PFSK-1 (cell line): Measurements from ENCODE around the gene MUSK.

Experiments used
- FOXP2 ChIP-seq: optimal IDR thresholded peaks from 2 replicates; pipeline ENCODE3; 2011; ENCODE audit warnings: borderline replicate concordance, control low read depth, inconsistent platforms; ENCODE audit not compliant: insufficient read depth; ENCODE audit errors: extremely low read length, extremely low read depth
- POLR2AphosphoS5 ChIP-seq: IDR thresholded peaks from 2 replicates; pipeline ENCODE4 v1.6.1; 2012; ENCODE audit warnings: low read depth, mild to moderate bottlenecking, control low read depth, low read length, moderate library complexity
- REST ChIP-seq, 2 experiments: IDR thresholded peaks; 2 replicates each; pipeline versions ENCODE4 v1.6.1 to v1.8.0; 2011 to 2012; ENCODE audit warnings: low read depth in 2 of 2, low read length in 2 of 2, control low read depth in 1 of 2, inconsistent platforms in 1 of 2, mild to moderate bottlenecking in 1 of 2, moderate library complexity in 1 of 2; ENCODE audit not compliant: insufficient read depth in 1 of 2
- SIN3A ChIP-seq: IDR thresholded peaks from 2 replicates; pipeline ENCODE4 v1.6.1; 2012; ENCODE audit warnings: mild to moderate bottlenecking, low read length, moderate library complexity, borderline replicate concordance; ENCODE audit not compliant: insufficient read depth
- TAF1 ChIP-seq: IDR thresholded peaks from 2 replicates; pipeline ENCODE4 v1.6.1; 2012; ENCODE audit warnings: low read length, control low read depth, borderline replicate concordance; ENCODE audit not compliant: insufficient read depth

The MUSK gene

GRCh38 chr9:110751971-110752370 lies 83.4 kb downstream of the MUSK start:
- TF ChIP-seq POLR2AphosphoS5: no peak
- no peak for TF ChIP-seq SIN3A
- TF ChIP-seq FOXP2: no peak
- no peak for TF ChIP-seq TAF1
- no peak for TF ChIP-seq REST (IDR thresholded peaks at IDR 0.05; ENCODE audit: insufficient read depth in 1 of 2, low read depth in 2 of 2, low read length in 2 of 2)

GRCh38 chr9:110752766-110753165 lies 84.2 kb downstream of the MUSK start:
- no peak for TF ChIP-seq TAF1
- TF ChIP-seq FOXP2: no peak
- TF ChIP-seq REST (IDR thresholded peaks at IDR 0.05; ENCODE audit: insufficient read depth in 1 of 2, low read depth in 2 of 2, low read length in 2 of 2): no peak
- no peak for TF ChIP-seq SIN3A
- no peak for TF ChIP-seq POLR2AphosphoS5

- TF ChIP-seq POLR2AphosphoS5 (no peak), TAF1 (no peak), SIN3A (no peak), FOXP2 (no peak), REST (IDR thresholded peaks at IDR 0.05; ENCODE audit: insufficient read depth in 1 of 2, low read depth in 2 of 2, low read length in 2 of 2) (no peak)
Measured at GRCh38 chr9:110753731-110754231, 85.2 kb downstream of the MUSK start.

GRCh38 chr9:110755179-110755578 lies 86.6 kb downstream of the MUSK start:
- TF ChIP-seq POLR2AphosphoS5: no peak
- TF ChIP-seq SIN3A: no peak
- no peak for TF ChIP-seq TAF1
- TF ChIP-seq FOXP2: no peak
- TF ChIP-seq REST (IDR thresholded peaks at IDR 0.05; ENCODE audit: insufficient read depth in 1 of 2, low read depth in 2 of 2, low read length in 2 of 2): no peak

- TF ChIP-seq REST (IDR thresholded peaks at IDR 0.05; ENCODE audit: insufficient read depth in 1 of 2, low read depth in 2 of 2, low read length in 2 of 2) (no peak), POLR2AphosphoS5 (no peak), SIN3A (no peak), TAF1 (no peak), FOXP2 (no peak)
Measured at GRCh38 chr9:110758201-110758600, 89.6 kb downstream of the MUSK start.
